Prostate gland (tissue), 2 donors: ENCODE results near the gene RBM8A. TPM values are rescaled to one million over a fixed set of nuclear protein-coding genes. Genes with fewer than 3 reads are reported as not detected.
A peak's percentile ranks its signal among the peaks of the same experiment; 100 is the strongest.

Experiments
- DNase-seq: peaks from one replicate; pipeline ENCODE4 v3.0.0-alpha.2; 2019; ENCODE audit warnings: low spot score
- H3K27ac ChIP-seq, 2 donors: fragments of 200-600 bp; sonication (generic); 2 replicates each; pipeline ENCODE4 v1.5.1; 2017 to 2019
- H3K27me3 ChIP-seq: fragments of 200-600 bp; sonication (generic); replicated peaks from 2 replicates; pipeline ENCODE4 v1.5.1; 2019; ENCODE audit not compliant: insufficient read depth
- H3K36me3 ChIP-seq, 2 donors: fragments of 200-600 bp; sonication (generic); 1 replicate in 1 of 2; 2 replicates in 1 of 2; pipeline versions ENCODE4 v1.5.1 to v1.8.1; 2017 to 2019
- H3K4me1 ChIP-seq: fragments of 200-600 bp; sonication (generic); replicated peaks from 2 replicates; pipeline ENCODE4 v1.5.1; 2019
- H3K4me3 ChIP-seq, 2 donors: fragments of 200-600 bp; sonication (generic); 2 replicates each; pipeline ENCODE4 v1.5.1; 2017 to 2019
- H3K9me3 ChIP-seq: fragments of 200-600 bp; sonication (generic); 2 replicates; pipeline ENCODE4 v1.5.1; 2017
- CTCF ChIP-seq, 4 experiments: fragments of 200-600 bp in 2 of 4; fragments of 450-650 bp in 2 of 4; sonication (generic) in 2 of 4; IDR thresholded peaks; 1 replicate in 3 of 4; 2 replicates in 1 of 4; pipeline ENCODE4 v1.5.1; 2016 to 2019; ENCODE audit warnings: antibody characterized with exemption in 4 of 4, mild to moderate bottlenecking in 2 of 4, moderate library complexity in 2 of 4
- POLR2A ChIP-seq: fragments of 450-650 bp; IDR thresholded peaks from one replicate; pipeline ENCODE4 v1.6.1; 2016; ENCODE audit warnings: antibody characterized with exemption, mild to moderate bottlenecking
- POLR2AphosphoS5 ChIP-seq: sonication (generic); formaldehyde crosslinking; IDR thresholded peaks from one replicate; pipeline ENCODE4 v1.6.1; 2017; ENCODE audit warnings: antibody characterized with exemption
- WGBS: methylation state at CpG from one replicate; pipeline ENCODE4 v1.1.5; 2018; 5-methylcytosine and 5-hydroxymethylcytosine counted together
- intact Hi-C: fragments of 100-400 bp; cut with DNase I; formaldehyde crosslinking; loops from one replicate; pipeline ENCODE4 v1.14.2; 2022
- total RNA-seq, 2 donors: library from RNA; depleted of rRNA; stranded (reverse); fragments of >200 nt; gene quantifications; one replicate each; pipeline ENCODE4 v1.1.0, GENCODE V29; 2016

The RBM8A gene
- total RNA-seq, 2 donors from 2014 or later: 127 to 159 TPM

GRCh38 chr1:145959957-145960467, 32.7 kb upstream of the RBM8A start:
- H3K4me3 ChIP-seq: peak overlapping the region; percentile 47 to 52
- H3K27ac ChIP-seq: peak overlapping the region; percentile 84
- no peak for TF ChIP-seq POLR2A
- no peak for TF ChIP-seq POLR2AphosphoS5
- no peak for TF ChIP-seq CTCF (IDR thresholded peaks at IDR 0.05)
- no peaks in the 10 kb centered on the region for H3K36me3 ChIP-seq
- intact Hi-C loops: loop anchor here (5.0 kb wide), 2 partner anchors 43 to 77 kb away; partner anchors contain the start of gene PEX11B
- 6% methylated on average over 12 of the region's 12 CpGs for whole genome bisulfite sequencing
- H3K4me1 ChIP-seq: peaks cover 2% of the 10 kb centered on the region
- no peak for DNase-seq
- H3K27me3 ChIP-seq: no peaks in the 10 kb centered on the region
- H3K9me3 ChIP-seq: no peaks in the 10 kb centered on the region

- no peak for TF ChIP-seq CTCF (IDR thresholded peaks at IDR 0.05)
- no peaks in the 10 kb centered on the region for H3K36me3 ChIP-seq
Measured at GRCh38 chr1:145959333-145959732, 32.0 kb upstream of the RBM8A start.

GRCh38 chr1:145958734-145959133, 31.4 kb upstream of the RBM8A start:
- Histone ChIP-seq H3K4me3 (no peak overlapping the region), H3K27ac (no peak overlapping the region), H3K36me3 (no peaks in the 10 kb centered on the region), H3K27me3 (no peaks in the 10 kb centered on the region), H3K4me1 (peaks cover 5% of the 10 kb centered on the region), H3K9me3 (no peaks in the 10 kb centered on the region)
- no peak for TF ChIP-seq POLR2AphosphoS5
- no peak for TF ChIP-seq CTCF (IDR thresholded peaks at IDR 0.05)
- no peak for TF ChIP-seq POLR2A
- no peak for DNase-seq
- intact Hi-C loops: no loop called here

More at GRCh38 chr1:145959333-145959732, 32.0 kb upstream of the RBM8A start:
- intact Hi-C loops: no loop called here
- H3K4me1 ChIP-seq: peaks cover 2% of the 10 kb centered on the region
- no peaks in the 10 kb centered on the region for H3K9me3 ChIP-seq
- DNase-seq: no peak
- H3K4me3 ChIP-seq: no peak overlapping the region
- no peaks in the 10 kb centered on the region for H3K27me3 ChIP-seq
- peak overlapping the region in 1 of 2 donors; percentile 84 for H3K27ac ChIP-seq

GRCh38 chr1:145957443-145958319, 30.4 kb upstream of the RBM8A start, which contains the start of gene LIX1L:
Gene LIX1L (minus strand): TSS chr1:145958017. CDS start chr1:145957927, 90 bp downstream.
- Histone ChIP-seq H3K27me3 (no peaks in the 10 kb centered on the region), H3K9me3 (no peaks in the 10 kb centered on the region), H3K4me1 (peaks cover 5% of the 10 kb centered on the region), H3K36me3 (no peaks in the 10 kb centered on the region), H3K27ac (peak within 1 kb of the TSS; percentile 78 to 97), H3K4me3 (peak within 1 kb of the TSS; percentile 55 to 80)
- intact Hi-C loops: no loop called here
- DNase-seq: peak; percentile 97
- TF ChIP-seq CTCF (IDR thresholded peaks at IDR 0.05): no peak
- peak; percentile 69 for TF ChIP-seq POLR2A
- peak; percentile 97 for TF ChIP-seq POLR2AphosphoS5
- under 1% methylated on average over 45 of the region's 60 CpGs for WGBS
